T-cell (primary cell): Measurements from ENCODE around the gene LCOR. TPM values are rescaled to one million over a fixed set of nuclear protein-coding genes. Genes with fewer than 3 reads are reported as not detected.

Source experiments
- ATAC-seq, 4 experiments: fragments of 200-7000 bp in 3 of 4; fragments of 150-1000 bp in 1 of 4; cut with Tn5 transposase; replicated peaks in 1 of 4; 1 replicate in 3 of 4; 2 replicates in 1 of 4; pipeline ENCODE4 v1.10.0; 2021; ENCODE audit warnings: moderate library complexity in 3 of 4, mild to moderate bottlenecking in 2 of 4, moderate number of reproducible peaks in 1 of 4
- CTCF ChIA-PET, 2 donors: fragments of 300-600 bp; sonication (Branson Sonifier 250); formaldehyde crosslinking; loops; one replicate each; lab custom pipeline; 2022; ENCODE audit warnings: antibody characterized with exemption in 2 of 2; lab: Charles Lee
- POLR2A ChIA-PET, 2 donors: fragments of 300-600 bp; sonication (Branson Sonifier 250); formaldehyde crosslinking; loops; one replicate each; lab custom pipeline; 2022; ENCODE audit warnings: antibody characterized with exemption in 2 of 2; lab: Charles Lee
- DNase-seq, 35 experiments: peaks; one replicate each; pipeline versions ENCODE4 v3.0.0 to v3.0.0-alpha.2; 2013 to 2023
- H3K27ac ChIP-seq: one replicate; pipeline ENCODE4 v1.5.1; 2013; ENCODE audit warnings: low read length
- H3K27me3 ChIP-seq, 2 experiments: replicated peaks in 1 of 2; 1 replicate in 1 of 2; 2 replicates in 1 of 2; pipeline versions ENCODE4 v1.6.1 to v1.7.0; 2013; ENCODE audit warnings: low read length in 1 of 2, mixed read lengths in 1 of 2; ENCODE audit not compliant: control insufficient read depth in 2 of 2, insufficient read depth in 2 of 2; ENCODE audit errors: extremely low read depth in 1 of 2
- H3K36me3 ChIP-seq, 2 donors: 1 replicate in 1 of 2; 2 replicates in 1 of 2; pipeline versions ENCODE4 v1.6.1 to v1.7.0; 2013; ENCODE audit warnings: low read length in 1 of 2; ENCODE audit not compliant: control insufficient read depth in 2 of 2, insufficient read depth in 1 of 2; ENCODE audit errors: extremely low read depth in 1 of 2
- H3K4me1 ChIP-seq, 2 experiments: 1 replicate in 1 of 2; 2 replicates in 1 of 2; pipeline versions ENCODE4 v1.6.1 to v1.7.0; 2013; ENCODE audit warnings: low read length in 2 of 2, mixed read lengths in 1 of 2; ENCODE audit not compliant: insufficient read depth in 2 of 2, control insufficient read depth in 1 of 2; ENCODE audit errors: extremely low read depth in 1 of 2
- H3K4me3 ChIP-seq, 2 donors: 1 replicate in 1 of 2; 2 replicates in 1 of 2; pipeline versions ENCODE4 v1.5.1 to v1.7.0; 2013; ENCODE audit warnings: mild to moderate bottlenecking in 2 of 2, low read length in 1 of 2, moderate library complexity in 1 of 2; ENCODE audit not compliant: control insufficient read depth in 1 of 2; ENCODE audit errors: extremely low read depth in 1 of 2
- H3K9me3 ChIP-seq: 2 replicates; pipeline ENCODE4 v1.7.0; 2013
- H3K27ac Mint-ChIP-seq, 2 donors: one replicate each; pipeline ENCODE4 v1.8.0; 2020 to 2021; ENCODE audit warnings: mild to moderate bottlenecking in 2 of 2, mixed read lengths in 2 of 2
- H3K27me3 Mint-ChIP-seq, 2 donors: one replicate each; pipeline ENCODE4 v1.8.0; 2021 to 2022; ENCODE audit warnings: mixed read lengths in 2 of 2
- H3K36me3 Mint-ChIP-seq: one replicate; pipeline ENCODE4 v1.8.0; 2021; ENCODE audit warnings: mixed read lengths
- H3K4me1 Mint-ChIP-seq, 3 donors: one replicate each; pipeline ENCODE4 v1.8.0; 2020 to 2022; ENCODE audit warnings: mixed read lengths in 3 of 3, mild to moderate bottlenecking in 1 of 3
- H3K4me3 Mint-ChIP-seq, 3 donors: one replicate each; pipeline ENCODE4 v1.8.0; 2020 to 2022; ENCODE audit warnings: mild to moderate bottlenecking in 3 of 3, mixed read lengths in 3 of 3, moderate library complexity in 3 of 3
- H3K9me3 Mint-ChIP-seq, 3 donors: one replicate each; pipeline ENCODE4 v1.8.0; 2020 to 2022; ENCODE audit warnings: mixed read lengths in 3 of 3
- WGBS: methylation state at CpG from one replicate; pipeline ENCODE4 v1.1.5; 2013; ENCODE audit warnings: missing lambda C conversion rate; ENCODE audit not compliant: insufficient coverage; 5-methylcytosine and 5-hydroxymethylcytosine counted together
- total RNA-seq, 35 experiments: library from RNA in 6 of 35; stranded (reverse) in 6 of 35; fragments of 120-200 nt in 1 of 35; gene quantifications; one replicate each; pipeline versions ENCODE4 v1.2.1 to v1.2.4 and lab custom pipeline; 2013 to 2026

The LCOR gene
- total RNA-seq, 5 donors from 2014 or later (not counting 1 experiment from before 2014, with no cell fraction given), result 32.0 to 67.3 (median 38.0) TPM

DNA sequence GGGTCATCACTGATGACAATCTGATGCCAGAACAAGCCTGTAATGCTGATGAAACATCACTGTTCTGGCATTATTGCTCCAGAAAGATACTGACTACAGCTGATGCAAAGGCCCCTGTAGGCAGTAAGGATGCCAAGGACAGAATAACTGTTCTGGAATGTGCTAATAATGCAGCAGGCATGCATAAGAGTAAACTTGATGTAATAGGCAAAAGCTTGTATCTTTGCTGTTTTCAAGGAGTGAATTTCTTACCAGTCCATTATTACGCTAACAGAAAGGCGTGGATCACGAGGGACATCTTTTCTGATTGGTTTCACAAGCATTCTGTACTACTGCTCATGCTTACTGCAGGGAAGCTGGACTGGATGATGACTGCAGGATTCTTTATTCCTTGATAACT lies 18.7 kb downstream of the LCOR start:
- Mint-ChIP-seq H3K36me3 (peaks cover 31% of the 10 kb centered on the region), H3K27ac (no peak overlapping the region), H3K27me3 (no peaks in the 10 kb centered on the region), H3K4me1 (peaks cover 65 to 73% (median 66%) of the 10 kb centered on the region in 3 donors), H3K9me3 (no peaks in the 10 kb centered on the region), H3K4me3 (no peak overlapping the region)
- CTCF ChIA-PET, result interaction anchor here in 1 of 2 donors (0.6 kb wide), 1 partner anchor 186 kb away, joined by 3 read pairs; no protein-coding TSS in a partner anchor
- Histone ChIP-seq H3K9me3 (no peaks in the 10 kb centered on the region), H3K27me3 (no peaks in the 10 kb centered on the region), H3K36me3 (no peaks in the 10 kb centered on the region), H3K27ac (no peak overlapping the region), H3K4me1 (peaks cover 0 to 9% of the 10 kb centered on the region in 2 experiments), H3K4me3 (no peak overlapping the region)
- no peak for ATAC-seq
- POLR2A ChIA-PET, result no interaction called here
- WGBS, result no CpG with 5 or more reads among the region's 3 CpGs
- DNase-seq, result no peak

- Histone ChIP-seq H3K4me3 (no peak overlapping the region), H3K36me3 (no peaks in the 10 kb centered on the region), H3K9me3 (no peaks in the 10 kb centered on the region), H3K27me3 (no peaks in the 10 kb centered on the region), H3K4me1 (peaks cover 0 to 5% of the 10 kb centered on the region in 2 experiments), H3K27ac (no peak overlapping the region)
- 75% methylated on average over 5 of the region's 6 CpGs for WGBS
- Mint-ChIP-seq H3K4me1 (peaks cover 65 to 74% (median 65%) of the 10 kb centered on the region in 3 donors), H3K27ac (no peak overlapping the region), H3K36me3 (peaks cover 31% of the 10 kb centered on the region), H3K9me3 (no peaks in the 10 kb centered on the region), H3K4me3 (no peak overlapping the region), H3K27me3 (no peaks in the 10 kb centered on the region)
- POLR2A ChIA-PET, result no interaction called here
- ATAC-seq, result no peak
- no peak for DNase-seq
- CTCF ChIA-PET, result interaction anchor here in 1 of 2 donors (0.6 kb wide), 1 partner anchor 187 kb away, joined by 3 read pairs; no protein-coding TSS in a partner anchor
These were observed 19.2 kb downstream of the LCOR start for GRCh38 chr10:96851281-96851680.

- no peak for ATAC-seq
- ChIA-PET CTCF (interaction anchor here in 1 of 2 donors (0.6 kb wide), 1 partner anchor 20 kb away, joined by 3 read pairs; no protein-coding TSS in a partner anchor), POLR2A (interaction anchor here in 1 of 2 donors (0.6 kb wide), 1 partner anchor 15 kb away, joined by 5 read pairs; no protein-coding TSS in a partner anchor)
- Mint-ChIP-seq H3K27ac (peak overlapping the region in 1 of 2 donors; percentile 39), H3K9me3 (no peaks in the 10 kb centered on the region), H3K4me3 (peak overlapping the region in 1 of 3 donors; percentile 15), H3K36me3 (peaks cover 53% of the 10 kb centered on the region), H3K4me1 (peaks cover 77 to 86% (median 79%) of the 10 kb centered on the region in 3 donors), H3K27me3 (no peaks in the 10 kb centered on the region)
- Histone ChIP-seq H3K4me3 (no peak overlapping the region), H3K9me3 (no peaks in the 10 kb centered on the region), H3K4me1 (peaks cover 0 to 10% of the 10 kb centered on the region in 2 experiments), H3K27me3 (no peaks in the 10 kb centered on the region), H3K27ac (no peak overlapping the region), H3K36me3 (peaks cover 0 to under 1% of the 10 kb centered on the region in 2 donors)
- no peak for DNase-seq
- 100% methylated on average over 2 of the region's 3 CpGs for WGBS
These were observed 24.2 kb downstream of the LCOR start for GRCh38 chr10:96856317-96856716.

DNA sequence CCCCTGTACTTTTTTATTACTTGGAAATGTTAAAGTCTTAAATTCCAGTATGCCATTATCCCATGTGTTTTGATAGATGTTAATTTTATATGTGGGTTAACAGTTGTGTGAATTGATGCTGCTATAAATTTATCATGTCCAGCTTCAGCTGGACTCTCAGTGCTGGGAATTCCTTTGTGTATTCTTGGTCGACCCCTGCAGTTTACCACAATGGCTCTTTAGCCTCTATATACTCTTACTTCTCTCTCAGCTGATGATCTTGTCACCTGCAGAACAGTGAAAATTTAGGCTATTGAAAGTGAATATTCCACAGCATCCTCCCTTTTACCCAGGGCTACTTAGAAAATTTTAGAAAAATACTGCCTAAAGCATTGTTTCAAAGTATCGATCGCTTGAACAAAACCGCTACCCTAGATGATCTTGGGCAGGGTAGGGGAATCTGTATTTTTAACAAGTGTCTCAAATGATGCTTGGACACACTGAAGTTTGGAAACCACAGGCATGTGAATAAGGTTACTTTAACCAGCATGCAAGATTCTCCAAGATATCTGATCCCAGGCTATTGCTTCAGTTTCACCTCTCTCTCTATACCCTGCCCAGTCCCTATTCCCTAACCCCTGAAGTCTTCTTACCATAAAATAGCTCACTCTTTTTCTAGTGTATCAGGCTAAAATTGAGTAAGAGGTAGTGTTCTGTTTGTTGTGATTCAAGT lies 25.4 kb downstream of the LCOR start:
- Mint-ChIP-seq H3K4me3 (no peak overlapping the region), H3K9me3 (no peaks in the 10 kb centered on the region), H3K27ac (peak overlapping the region; percentile 7 to 15), H3K4me1 (peaks cover 83 to 87% (median 85%) of the 10 kb centered on the region in 3 donors), H3K36me3 (peaks cover 59% of the 10 kb centered on the region), H3K27me3 (no peaks in the 10 kb centered on the region)
- H3K9me3 ChIP-seq, result no peaks in the 10 kb centered on the region
- peaks cover 0 to 10% of the 10 kb centered on the region in 2 experiments for H3K4me1 ChIP-seq
- no peak overlapping the region for H3K4me3 ChIP-seq
- no peaks in the 10 kb centered on the region for H3K27me3 ChIP-seq
- ATAC-seq (no peak), DNase-seq (no peak)
- no peak overlapping the region for H3K27ac ChIP-seq
- WGBS, result 100% methylated on average over 3 of the region's 4 CpGs
- H3K36me3 ChIP-seq, result peaks cover 0 to 3% of the 10 kb centered on the region in 2 donors
- POLR2A ChIA-PET, result no interaction called here
- CTCF ChIA-PET, result interaction anchor here in 1 of 2 donors (0.5 kb wide), 1 partner anchor 17 kb away, joined by 3 read pairs; no protein-coding TSS in a partner anchor

DNA sequence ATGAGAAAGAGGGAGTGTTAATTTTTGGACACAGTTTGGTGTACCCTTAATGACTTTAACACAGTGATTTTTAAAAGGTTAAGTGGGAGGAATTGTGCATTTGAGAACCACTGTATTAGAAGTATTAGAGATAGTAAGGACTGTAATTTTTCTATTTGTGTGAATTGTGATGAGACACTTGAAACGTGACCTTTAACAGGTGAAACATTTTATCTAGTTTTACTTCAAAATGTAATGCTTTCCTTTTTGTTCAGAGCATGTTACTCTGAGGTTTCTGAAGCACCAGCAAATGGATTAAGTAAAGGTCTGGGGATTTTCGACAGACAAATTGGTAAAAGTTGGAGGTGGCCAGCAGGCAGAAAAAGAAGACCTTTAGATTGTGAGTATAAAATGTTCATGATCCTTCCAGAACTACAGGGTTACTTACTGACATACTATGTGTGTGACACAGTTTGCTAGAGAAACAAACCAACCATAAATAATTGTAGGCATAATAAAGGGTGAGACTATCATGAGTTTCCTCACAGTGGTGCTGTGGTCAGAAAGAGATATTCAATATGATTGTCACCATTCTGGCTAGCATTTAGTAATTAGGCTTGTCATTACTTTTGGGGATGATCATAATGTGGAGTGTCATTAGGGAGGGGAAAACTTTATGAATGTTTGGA lies 26.1 kb downstream of the LCOR start:
- H3K4me3 ChIP-seq, result no peak overlapping the region
- Mint-ChIP-seq H3K4me3 (no peak overlapping the region), H3K4me1 (peaks cover 84 to 89% (median 84%) of the 10 kb centered on the region in 3 donors), H3K27ac (peak overlapping the region; percentile 7 to 15), H3K27me3 (no peaks in the 10 kb centered on the region), H3K9me3 (no peaks in the 10 kb centered on the region), H3K36me3 (peaks cover 57% of the 10 kb centered on the region)
- CTCF ChIA-PET, result interaction anchor here in 1 of 2 donors (0.5 kb wide), 1 partner anchor 16 kb away, joined by 3 read pairs; no protein-coding TSS in a partner anchor
- POLR2A ChIA-PET, result no interaction called here
- no peaks in the 10 kb centered on the region for H3K9me3 ChIP-seq
- H3K27me3 ChIP-seq, result no peaks in the 10 kb centered on the region
- H3K36me3 ChIP-seq, result peaks cover 0 to 3% of the 10 kb centered on the region in 2 donors
- peaks cover 0 to 10% of the 10 kb centered on the region in 2 experiments for H3K4me1 ChIP-seq
- no peak for DNase-seq
- no peak for ATAC-seq
- WGBS, result 40% methylated on average over 1 of the region's 2 CpGs
- H3K27ac ChIP-seq, result no peak overlapping the region

GRCh38 chr10:96858706-96859050 lies 26.6 kb downstream of the LCOR start:
- Mint-ChIP-seq H3K27ac (no peak overlapping the region), H3K27me3 (no peaks in the 10 kb centered on the region), H3K4me3 (no peak overlapping the region), H3K36me3 (peaks cover 54% of the 10 kb centered on the region), H3K9me3 (no peaks in the 10 kb centered on the region), H3K4me1 (peaks cover 84 to 89% (median 85%) of the 10 kb centered on the region in 3 donors)
- no peaks in the 10 kb centered on the region for H3K9me3 ChIP-seq
- peaks cover 0 to 3% of the 10 kb centered on the region in 2 donors for H3K36me3 ChIP-seq
- no CpG with 5 or more reads among the region's 2 CpGs for WGBS
- ChIA-PET POLR2A (no interaction called here), CTCF (no interaction called here)
- no peaks in the 10 kb centered on the region for H3K27me3 ChIP-seq
- H3K4me3 ChIP-seq, result no peak overlapping the region
- ATAC-seq (no peak), DNase-seq (no peak)
- no peak overlapping the region for H3K27ac ChIP-seq
- H3K4me1 ChIP-seq, result peaks cover 0 to 8% of the 10 kb centered on the region in 2 experiments
